Measurements from ENCODE around the gene RAD23A.
A peak's percentile ranks its signal among the peaks of the same experiment; 100 is the strongest.

Gene RAD23A

DNA sequence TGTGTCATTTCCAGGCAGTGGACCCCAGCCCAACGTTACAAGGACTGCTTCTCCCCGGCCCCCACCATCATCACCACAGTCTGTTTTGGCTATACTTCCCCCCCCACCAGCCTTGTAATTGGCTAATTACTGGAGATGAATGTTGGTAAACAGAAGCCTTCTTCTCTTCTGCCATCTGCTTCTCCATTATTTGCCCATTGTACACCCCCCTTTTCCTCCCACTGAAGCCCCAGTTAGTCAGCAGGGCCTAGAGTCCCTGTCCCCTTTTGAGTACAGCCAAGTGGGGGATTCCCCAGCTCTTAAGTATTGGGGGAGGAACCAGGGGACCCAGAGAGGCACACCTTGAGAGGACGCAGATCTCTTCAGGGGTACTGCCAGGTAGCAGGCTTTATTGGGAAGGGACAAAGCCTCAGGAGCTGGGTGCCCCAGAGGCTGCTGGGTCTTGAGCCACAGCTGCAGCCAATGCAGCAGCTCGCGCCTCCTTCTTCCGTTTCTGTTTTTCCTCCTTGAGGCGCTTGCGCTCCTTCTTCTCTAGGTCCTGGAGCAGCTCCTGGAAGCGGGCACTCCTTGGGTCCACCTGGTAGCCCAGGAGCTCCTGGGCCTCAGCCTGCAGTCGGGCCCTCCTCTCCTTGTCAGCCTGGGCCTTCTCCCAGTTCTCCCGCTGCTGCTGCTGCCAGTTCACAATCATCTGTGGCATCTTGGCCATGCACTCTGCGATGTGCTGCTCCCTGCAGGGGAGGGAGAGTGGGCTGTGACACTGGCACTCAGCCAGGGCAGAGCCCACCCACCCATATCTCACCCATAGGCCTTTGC is 8.3 kb downstream of the RAD23A start (continued):
- TF ChIP-seq, protein P1, sequence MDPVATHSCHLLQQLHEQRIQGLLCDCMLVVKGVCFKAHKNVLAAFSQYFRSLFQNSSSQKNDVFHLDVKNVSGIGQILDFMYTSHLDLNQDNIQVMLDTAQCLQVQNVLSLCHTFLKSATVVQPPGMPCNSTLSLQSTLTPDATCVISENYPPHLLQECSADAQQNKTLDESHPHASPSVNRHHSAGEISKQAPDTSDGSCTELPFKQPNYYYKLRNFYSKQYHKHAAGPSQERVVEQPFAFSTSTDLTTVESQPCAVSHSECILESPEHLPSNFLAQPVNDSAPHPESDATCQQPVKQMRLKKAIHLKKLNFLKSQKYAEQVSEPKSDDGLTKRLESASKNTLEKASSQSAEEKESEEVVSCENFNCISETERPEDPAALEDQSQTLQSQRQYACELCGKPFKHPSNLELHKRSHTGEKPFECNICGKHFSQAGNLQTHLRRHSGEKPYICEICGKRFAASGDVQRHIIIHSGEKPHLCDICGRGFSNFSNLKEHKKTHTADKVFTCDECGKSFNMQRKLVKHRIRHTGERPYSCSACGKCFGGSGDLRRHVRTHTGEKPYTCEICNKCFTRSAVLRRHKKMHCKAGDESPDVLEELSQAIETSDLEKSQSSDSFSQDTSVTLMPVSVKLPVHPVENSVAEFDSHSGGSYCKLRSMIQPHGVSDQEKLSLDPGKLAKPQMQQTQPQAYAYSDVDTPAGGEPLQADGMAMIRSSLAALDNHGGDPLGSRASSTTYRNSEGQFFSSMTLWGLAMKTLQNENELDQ (tag by site-specific recombination; IDR thresholded peaks at IDR 0.05; ENCODE audit: low read depth) = no peak
- TF ChIP-seq OSR2 (tag by site-specific recombination; IDR thresholded peaks at IDR 0.05) = peak; percentile 55

DNA sequence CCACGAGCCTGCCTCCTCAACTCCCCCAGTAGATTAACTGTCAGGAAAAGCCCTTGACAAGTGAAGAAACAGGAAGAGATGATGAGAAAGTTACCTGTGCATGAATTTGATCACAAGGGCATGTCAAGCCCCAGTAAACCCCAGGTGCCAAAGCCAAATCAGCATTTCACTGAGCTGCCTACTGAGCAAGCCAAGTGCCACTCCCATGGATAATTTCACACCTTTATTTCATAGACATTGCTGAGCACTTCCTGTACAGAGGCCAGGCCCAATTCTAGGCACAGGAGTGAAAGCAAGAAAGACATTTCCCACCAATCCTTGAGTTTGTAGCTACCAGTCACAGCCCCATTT is 8.9 kb downstream of the RAD23A start:
- Histone ChIP-seq H3K9me3 (ENCODE audit: control insufficient read depth, insufficient read depth, low read depth, low read length) (no peaks in the 10 kb centered on the region), H3K27ac (ENCODE audit: extremely low read depth, low read depth, low read length) (peak overlapping the region; percentile 59), H3K4me1 (ENCODE audit: control insufficient read depth, insufficient read depth, low read length) (peaks cover 10% of the 10 kb centered on the region), H3K36me3 (ENCODE audit: control insufficient read depth in 2 of 2, insufficient read depth in 1 of 2, low read length in 2 of 2) (peaks cover 34 to 53% of the 10 kb centered on the region in 2 experiments), H3K4me3 (ENCODE audit: low read depth, low read length) (no peak overlapping the region)
- POLR2A ChIA-PET = interaction anchor here (1.0 to 4.9 kb wide), 6 partner anchors 8 to 64 kb away, joined by 3 to 21 read pairs (median 9); partner anchors contain the start of genes CALR, FARSA, GCDH and RAD23A
- CTCF ChIA-PET = interaction anchor here (0.5 to 5.5 kb wide), 3 partner anchors 12 to 74 kb away, joined by 3 to 48 read pairs (median 3); no protein-coding TSS in a partner anchor
- TF ChIP-seq ZNF311 (tag by site-specific recombination; IDR thresholded peaks at IDR 0.05; ENCODE audit: borderline replicate concordance) = no peak
- no peak for TF ChIP-seq ZNF664 (tag by site-specific recombination; IDR thresholded peaks at IDR 0.05)
- TF ChIP-seq MYNN (tag by site-specific recombination; IDR thresholded peaks at IDR 0.05; ENCODE audit: borderline replicate concordance) = no peak
- TF ChIP-seq ZNF558 (tag by site-specific recombination; IDR thresholded peaks at IDR 0.05) = no peak
- no peak for TF ChIP-seq ZBTB17 (tag by site-specific recombination; IDR thresholded peaks at IDR 0.05)
- TF ChIP-seq ZNF157 (tag by site-specific recombination; IDR thresholded peaks at IDR 0.05) = no peak
- no peak for TF ChIP-seq ZNF223 (tag by site-specific recombination; IDR thresholded peaks at IDR 0.05)
- TF ChIP-seq PRDM1 (tag by site-specific recombination; IDR thresholded peaks at IDR 0.05) = peak; percentile 63
- TF ChIP-seq, protein P2, sequence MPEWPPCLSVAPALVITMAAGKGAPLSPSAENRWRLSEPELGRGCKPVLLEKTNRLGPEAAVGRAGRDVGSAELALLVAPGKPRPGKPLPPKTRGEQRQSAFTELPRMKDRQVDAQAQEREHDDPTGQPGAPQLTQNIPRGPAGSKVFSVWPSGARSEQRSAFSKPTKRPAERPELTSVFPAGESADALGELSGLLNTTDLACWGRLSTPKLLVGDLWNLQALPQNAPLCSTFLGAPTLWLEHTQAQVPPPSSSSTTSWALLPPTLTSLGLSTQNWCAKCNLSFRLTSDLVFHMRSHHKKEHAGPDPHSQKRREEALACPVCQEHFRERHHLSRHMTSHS (tag by site-specific recombination; IDR thresholded peaks at IDR 0.05) = no peak
- no peak for TF ChIP-seq ZEB2 (tag by site-specific recombination; IDR thresholded peaks at IDR 0.05)
- peak; percentile 41 for TF ChIP-seq ZIC2 (tag by site-specific recombination; IDR thresholded peaks at IDR 0.05)
- TF ChIP-seq ZNF585B (tag by site-specific recombination; IDR thresholded peaks at IDR 0.05) = no peak
- no peak for TF ChIP-seq ZNF133 (tag by site-specific recombination; IDR thresholded peaks at IDR 0.05)
- no peak for TF ChIP-seq ZNF510 (tag by site-specific recombination; IDR thresholded peaks at IDR 0.05; ENCODE audit: insufficient replicate concordance)
- TF ChIP-seq WT1 (tag by site-specific recombination; IDR thresholded peaks at IDR 0.05) = no peak
- TF ChIP-seq ZNF433 (tag by site-specific recombination; IDR thresholded peaks at IDR 0.05; ENCODE audit: low read depth) = no peak
- TF ChIP-seq ZNF549 (tag by site-specific recombination; IDR thresholded peaks at IDR 0.05) = no peak
- TF ChIP-seq, protein P3, sequence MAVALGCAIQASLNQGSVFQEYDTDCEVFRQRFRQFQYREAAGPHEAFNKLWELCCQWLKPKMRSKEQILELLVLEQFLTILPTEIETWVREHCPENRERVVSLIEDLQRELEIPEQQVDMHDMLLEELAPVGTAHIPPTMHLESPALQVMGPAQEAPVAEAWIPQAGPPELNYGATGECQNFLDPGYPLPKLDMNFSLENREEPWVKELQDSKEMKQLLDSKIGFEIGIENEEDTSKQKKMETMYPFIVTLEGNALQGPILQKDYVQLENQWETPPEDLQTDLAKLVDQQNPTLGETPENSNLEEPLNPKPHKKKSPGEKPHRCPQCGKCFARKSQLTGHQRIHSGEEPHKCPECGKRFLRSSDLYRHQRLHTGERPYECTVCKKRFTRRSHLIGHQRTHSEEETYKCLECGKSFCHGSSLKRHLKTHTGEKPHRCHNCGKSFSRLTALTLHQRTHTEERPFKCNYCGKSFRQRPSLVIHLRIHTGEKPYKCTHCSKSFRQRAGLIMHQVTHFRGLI (tag by site-specific recombination; IDR thresholded peaks at IDR 0.05) = no peak

All from HEK293 (cell line).